Mucosa of rectum (tissue), 2 donors: ENCODE data around the gene WDR64.

Experiments used
- H3K27ac ChIP-seq, 2 donors: one replicate each; pipeline ENCODE4 v1.7.0; 2013; ENCODE audit warnings: inconsistent platforms in 2 of 2, low read depth in 2 of 2, low read length in 2 of 2
- H3K27me3 ChIP-seq, 2 donors: one replicate each; pipeline ENCODE4 v1.7.0; 2013; ENCODE audit warnings: low read length in 2 of 2; ENCODE audit not compliant: control insufficient read depth in 2 of 2, insufficient read depth in 2 of 2
- H3K36me3 ChIP-seq, 2 donors: one replicate each; pipeline ENCODE4 v1.7.0; 2013; ENCODE audit warnings: low read length in 2 of 2; ENCODE audit not compliant: control insufficient read depth in 2 of 2, insufficient read depth in 2 of 2
- H3K4me1 ChIP-seq, 2 donors: one replicate each; pipeline ENCODE4 v1.7.0; 2013; ENCODE audit warnings: low read length in 2 of 2, mild to moderate bottlenecking in 1 of 2; ENCODE audit not compliant: control insufficient read depth in 2 of 2, insufficient read depth in 2 of 2
- H3K4me3 ChIP-seq, 2 donors: one replicate each; pipeline ENCODE4 v1.7.0; 2013; ENCODE audit warnings: low read length in 2 of 2
- H3K9ac ChIP-seq, 2 donors: one replicate each; pipeline ENCODE4 v1.7.0; 2013; ENCODE audit warnings: low read length in 2 of 2, low read depth in 1 of 2, mild to moderate bottlenecking in 1 of 2
- H3K9me3 ChIP-seq, 2 donors: one replicate each; pipeline ENCODE4 v1.7.0; 2013; ENCODE audit warnings: low read length in 2 of 2; ENCODE audit not compliant: control insufficient read depth in 2 of 2
- donor health status: healthy.
- donor health status: Normal muscosa, but diverticular disease.

Gene WDR64

DNA sequence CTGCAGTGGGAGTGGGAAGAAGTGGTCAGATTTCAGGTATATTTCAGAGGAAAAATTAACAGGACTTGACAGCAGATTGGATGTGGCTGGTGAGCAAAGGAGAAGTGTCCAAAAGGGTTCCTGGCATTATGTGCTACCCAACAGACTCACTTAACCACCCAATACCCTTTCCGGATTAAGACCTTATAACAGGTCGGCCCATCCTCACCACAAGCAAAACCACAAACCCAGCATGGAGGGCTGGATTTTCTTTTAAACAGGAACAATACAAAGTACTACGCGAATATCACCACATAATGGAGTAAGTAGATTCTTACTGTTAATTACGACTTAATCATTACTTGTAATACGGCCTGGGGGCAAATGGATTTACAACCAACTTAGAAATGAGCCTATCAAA is 59.2 kb downstream of the WDR64 start:
- Histone ChIP-seq H3K4me3 (no peak overlapping the region), H3K9ac (no peak overlapping the region), H3K4me1 (no peaks in the 10 kb centered on the region), H3K9me3 (no peaks in the 10 kb centered on the region), H3K36me3 (no peaks in the 10 kb centered on the region), H3K27ac (no peak overlapping the region), H3K27me3 (no peaks in the 10 kb centered on the region)

DNA sequence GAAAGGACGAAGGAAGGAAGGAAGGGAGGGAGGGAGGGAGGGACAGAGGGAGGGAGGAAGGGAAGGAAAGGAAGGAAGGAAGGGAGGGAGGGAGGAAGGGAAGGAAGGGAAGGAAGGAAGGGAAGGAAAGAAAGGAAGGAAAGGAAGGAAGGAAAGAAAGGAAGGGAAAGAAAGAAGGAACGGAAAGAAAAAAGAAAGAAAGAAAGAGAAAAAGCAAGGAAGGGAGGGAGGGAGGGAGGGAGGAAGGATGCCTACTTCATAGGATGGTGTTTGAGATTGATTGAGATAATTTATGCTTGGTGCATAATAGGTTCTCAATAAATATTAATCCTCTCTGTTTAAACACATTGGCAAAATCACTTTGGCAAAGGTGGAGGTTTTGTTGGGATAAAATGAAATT is 61.2 kb downstream of the WDR64 start:
- peaks cover 0 to 3% of the 10 kb centered on the region in 2 donors for H3K27me3 ChIP-seq
- H3K27ac ChIP-seq: no peak overlapping the region
- H3K9me3 ChIP-seq: no peaks in the 10 kb centered on the region
- H3K9ac ChIP-seq: no peak overlapping the region
- H3K4me3 ChIP-seq: no peak overlapping the region
- no peaks in the 10 kb centered on the region for H3K4me1 ChIP-seq
- H3K36me3 ChIP-seq: no peaks in the 10 kb centered on the region

DNA sequence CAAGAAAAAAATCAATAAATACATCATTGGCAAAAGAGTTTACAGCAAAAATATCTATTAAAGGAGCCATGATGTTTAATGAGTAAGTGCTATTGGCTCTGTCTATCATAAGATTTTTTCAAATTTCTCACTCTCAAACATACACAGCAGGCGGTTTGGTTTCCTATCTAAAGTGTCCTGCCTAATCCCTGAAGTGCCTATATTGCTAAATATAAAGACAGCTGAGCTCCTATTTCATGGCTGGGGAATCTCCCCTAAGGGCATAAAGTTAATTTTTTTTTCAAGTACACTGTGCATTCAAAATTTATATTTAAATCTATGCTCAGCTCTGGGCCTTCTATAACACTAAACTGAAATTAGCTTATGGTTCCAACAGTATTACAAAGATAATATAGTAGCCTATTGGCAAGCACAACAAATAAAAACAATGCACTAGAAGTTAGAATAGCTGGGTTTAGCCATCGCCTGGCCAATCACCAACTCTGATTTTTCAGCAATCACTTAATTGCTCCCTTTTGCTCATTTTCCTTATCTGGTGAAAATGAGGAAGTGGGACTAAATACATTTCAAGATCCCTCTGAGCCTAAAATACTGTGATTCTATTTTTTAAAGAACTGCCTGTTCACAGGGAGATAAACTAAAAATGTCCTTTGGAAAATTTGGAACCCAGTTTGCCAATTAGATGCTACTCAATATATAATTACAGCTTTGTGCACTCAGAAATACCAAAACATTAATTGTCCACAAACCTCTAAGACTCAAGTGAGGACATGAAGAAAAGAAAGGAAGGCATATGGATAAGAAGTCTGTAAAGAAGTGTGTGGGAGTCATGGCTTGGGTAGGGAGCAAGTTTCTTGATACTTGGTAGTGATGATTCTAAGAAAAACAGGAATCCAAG is 62.5 kb downstream of the WDR64 start:
- H3K4me1 ChIP-seq: no peaks in the 10 kb centered on the region
- H3K9me3 ChIP-seq: no peaks in the 10 kb centered on the region
- no peak overlapping the region for H3K9ac ChIP-seq
- no peaks in the 10 kb centered on the region for H3K36me3 ChIP-seq
- H3K4me3 ChIP-seq: no peak overlapping the region
- no peak overlapping the region for H3K27ac ChIP-seq
- peaks cover 0 to 3% of the 10 kb centered on the region in 2 donors for H3K27me3 ChIP-seq

DNA sequence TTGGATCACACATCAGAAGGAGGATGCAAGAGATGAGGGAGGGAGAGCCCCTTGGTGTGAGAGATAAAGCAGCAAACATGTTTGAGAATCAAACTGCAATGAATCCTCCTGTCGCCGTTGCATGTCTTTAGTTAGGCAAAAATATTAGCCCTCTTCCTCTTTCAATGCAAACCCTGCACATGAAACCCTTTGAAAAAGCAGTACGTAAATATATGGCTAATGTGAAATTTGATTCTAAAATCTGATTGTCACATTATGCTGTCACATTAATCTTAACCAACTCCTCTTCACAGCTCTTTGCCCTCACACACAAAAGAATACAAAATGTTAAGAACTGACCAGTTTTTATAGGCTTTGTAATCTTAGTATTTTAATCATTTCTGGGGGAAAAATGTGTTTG is 63.4 kb downstream of the WDR64 start:
- Histone ChIP-seq H3K27me3 (peaks cover 0 to 3% of the 10 kb centered on the region in 2 donors), H3K9me3 (no peaks in the 10 kb centered on the region), H3K36me3 (no peaks in the 10 kb centered on the region), H3K4me3 (no peak overlapping the region), H3K4me1 (no peaks in the 10 kb centered on the region), H3K27ac (no peak overlapping the region), H3K9ac (no peak overlapping the region)

DNA sequence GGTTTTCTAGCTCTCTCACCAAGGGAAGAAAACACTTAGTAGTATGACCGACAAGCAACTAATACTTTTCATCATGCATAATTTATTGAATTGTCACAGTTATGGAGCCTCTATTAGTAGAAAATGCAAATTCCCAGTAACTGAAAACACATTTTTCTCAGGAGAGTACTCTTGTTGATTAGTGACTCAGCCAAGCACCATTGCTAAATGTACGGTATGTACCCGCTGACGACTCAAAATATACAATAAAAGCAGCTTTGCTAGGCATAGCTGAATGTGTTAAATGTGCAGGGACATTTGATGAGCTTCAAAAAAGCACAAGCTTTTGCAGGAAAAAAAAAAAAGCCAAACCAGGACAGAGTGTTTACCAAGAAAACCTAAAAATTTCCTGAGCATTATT is 63.9 kb downstream of the WDR64 start:
- no peak overlapping the region for H3K27ac ChIP-seq
- H3K9ac ChIP-seq: no peak overlapping the region
- no peaks in the 10 kb centered on the region for H3K9me3 ChIP-seq
- H3K4me3 ChIP-seq: no peak overlapping the region
- no peaks in the 10 kb centered on the region for H3K4me1 ChIP-seq
- peaks cover 0 to 3% of the 10 kb centered on the region in 2 donors for H3K27me3 ChIP-seq
- H3K36me3 ChIP-seq: no peaks in the 10 kb centered on the region

DNA sequence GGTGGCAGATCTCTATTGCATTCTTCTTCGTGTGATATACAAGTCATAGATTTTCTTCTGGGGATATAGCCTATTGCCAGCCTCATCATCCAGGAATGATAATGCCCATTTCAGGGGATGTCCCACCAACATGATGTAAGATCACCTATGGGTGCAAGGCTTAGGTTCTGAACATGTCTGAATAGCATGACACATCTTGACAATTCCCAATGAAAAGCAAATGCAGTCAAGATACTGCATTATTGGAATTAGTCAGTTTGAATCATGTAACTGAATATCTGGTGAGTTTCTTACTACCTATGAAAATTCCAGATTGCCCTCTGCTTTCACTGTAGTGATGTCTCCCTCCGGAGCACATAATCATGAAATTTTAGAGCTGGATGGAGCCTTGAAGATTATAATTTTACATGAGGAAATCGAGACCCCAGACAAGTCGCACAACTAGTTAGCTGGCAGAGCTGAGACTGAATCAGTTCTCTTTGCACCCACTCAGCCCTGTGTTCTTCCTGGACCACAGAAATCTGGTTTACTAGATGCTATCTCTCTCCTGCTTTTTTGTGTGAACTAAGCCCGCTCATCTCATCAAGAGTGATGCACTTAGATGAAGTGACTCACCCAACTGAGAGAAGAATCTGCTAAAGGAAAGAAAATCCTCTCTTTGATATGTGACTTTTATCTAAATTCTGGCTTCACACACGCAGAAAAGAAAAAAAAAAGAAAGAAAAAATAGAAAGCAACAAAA is 65.0 kb downstream of the WDR64 start:
- no peak overlapping the region for H3K27ac ChIP-seq
- no peak overlapping the region for H3K4me3 ChIP-seq
- no peaks in the 10 kb centered on the region for H3K4me1 ChIP-seq
- no peaks in the 10 kb centered on the region for H3K9me3 ChIP-seq
- H3K36me3 ChIP-seq: no peaks in the 10 kb centered on the region
- no peak overlapping the region for H3K9ac ChIP-seq
- H3K27me3 ChIP-seq: peaks cover 0 to 3% of the 10 kb centered on the region in 2 donors

DNA sequence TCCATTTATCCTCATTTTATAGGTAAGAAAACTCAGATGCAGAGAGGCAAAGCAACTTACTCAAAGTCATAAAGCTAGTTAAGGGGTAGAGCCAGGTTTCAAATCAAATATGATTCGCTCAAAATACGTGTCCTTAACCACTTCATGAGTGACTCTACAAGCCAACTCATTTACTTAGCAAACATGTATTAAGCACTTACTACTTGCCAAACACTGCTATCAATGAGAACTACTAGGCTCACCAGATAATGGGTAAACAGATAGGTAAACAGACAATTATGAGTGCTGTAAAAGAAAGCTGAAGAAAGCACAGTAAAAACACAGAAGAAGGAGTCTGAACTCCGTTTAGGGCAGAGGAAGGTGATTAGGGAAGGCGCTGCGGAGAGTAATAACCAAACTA is 65.9 kb downstream of the WDR64 start:
- H3K27ac ChIP-seq: no peak overlapping the region

DNA sequence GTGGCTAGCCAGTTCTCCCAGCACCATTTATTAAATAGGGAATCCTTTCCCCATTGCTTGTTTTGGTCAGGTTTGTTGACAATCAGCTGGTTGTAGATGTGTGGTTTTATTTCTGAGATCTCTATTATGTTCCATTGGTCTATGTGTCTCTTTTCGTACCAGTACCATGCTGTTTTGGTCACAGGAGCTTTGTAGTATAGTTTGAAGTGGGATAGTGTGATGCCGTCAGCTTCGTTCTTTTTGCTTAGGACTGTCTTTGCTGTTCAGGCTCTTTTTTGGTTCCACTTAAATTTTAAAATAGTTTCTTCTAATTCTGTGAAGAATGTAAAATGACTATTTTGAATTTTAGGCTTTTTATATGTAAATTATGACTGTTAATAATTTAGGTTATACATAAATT is 68.9 kb downstream of the WDR64 start:
- Histone ChIP-seq H3K9ac (no peak overlapping the region), H3K4me3 (no peak overlapping the region), H3K4me1 (no peaks in the 10 kb centered on the region), H3K27me3 (peaks cover 0 to 3% of the 10 kb centered on the region in 2 donors), H3K27ac (no peak overlapping the region), H3K9me3 (no peaks in the 10 kb centered on the region), H3K36me3 (no peaks in the 10 kb centered on the region)

More for the DNA sequence above, 65.9 kb downstream of the WDR64 start:
- Histone ChIP-seq H3K9ac (no peak overlapping the region), H3K4me3 (no peak overlapping the region), H3K27me3 (peaks cover 0 to 3% of the 10 kb centered on the region in 2 donors), H3K4me1 (no peaks in the 10 kb centered on the region), H3K36me3 (no peaks in the 10 kb centered on the region), H3K9me3 (no peaks in the 10 kb centered on the region)

DNA sequence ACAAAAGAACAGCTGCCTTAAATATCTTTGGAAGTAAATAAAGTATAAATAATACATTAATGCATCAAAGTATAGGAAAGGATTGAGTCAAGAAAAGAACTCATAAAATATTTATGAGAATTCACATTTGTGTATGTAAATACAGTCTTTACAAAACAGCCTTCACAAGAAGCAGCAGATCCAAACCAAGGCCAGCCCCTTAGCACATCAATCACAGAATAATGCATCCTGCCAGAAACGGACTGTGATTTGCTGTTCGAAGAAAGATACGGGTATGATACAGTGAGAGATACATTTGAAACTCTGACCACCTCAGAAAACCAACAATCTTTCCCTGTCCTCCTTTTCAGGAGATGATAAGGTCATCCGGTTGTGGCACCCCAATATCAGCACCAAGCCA is 70.9 kb downstream of the WDR64 start:
- H3K4me1 ChIP-seq: no peaks in the 10 kb centered on the region
- no peak overlapping the region for H3K4me3 ChIP-seq
- no peaks in the 10 kb centered on the region for H3K9me3 ChIP-seq
- no peak overlapping the region for H3K27ac ChIP-seq
- no peak overlapping the region for H3K9ac ChIP-seq
- H3K36me3 ChIP-seq: no peaks in the 10 kb centered on the region
- H3K27me3 ChIP-seq: peaks cover 0 to 3% of the 10 kb centered on the region in 2 donors

DNA sequence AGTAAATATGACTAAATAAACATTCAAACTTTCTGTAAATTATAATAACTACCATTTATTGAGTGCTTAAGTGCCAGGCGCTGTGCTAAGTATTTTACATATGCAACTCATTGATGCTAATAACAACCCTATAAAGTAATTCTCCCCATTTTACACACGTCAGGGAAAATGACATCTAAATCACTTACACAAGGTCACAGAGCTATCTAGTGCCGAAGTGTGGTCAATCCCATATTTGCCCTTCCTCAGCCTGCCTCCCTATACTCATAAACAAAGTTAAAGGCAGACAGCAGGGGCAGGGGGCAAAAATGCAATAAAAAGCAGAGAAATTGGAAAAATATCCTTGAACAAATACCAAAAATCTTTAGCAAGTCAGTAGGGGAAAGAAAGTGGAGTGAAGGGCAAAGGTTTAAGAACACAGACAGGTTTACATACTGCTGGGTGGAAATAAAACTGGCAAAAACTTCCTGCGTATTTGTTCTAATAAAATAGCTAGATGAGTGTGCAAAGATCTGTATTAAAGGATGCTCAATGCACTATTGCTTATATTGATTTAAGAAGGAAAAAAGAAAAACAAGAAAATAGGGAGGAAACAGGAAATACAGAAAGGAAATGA is 72.8 kb downstream of the WDR64 start:
- Histone ChIP-seq H3K4me1 (no peaks in the 10 kb centered on the region), H3K9me3 (no peaks in the 10 kb centered on the region), H3K4me3 (no peak overlapping the region), H3K27me3 (no peaks in the 10 kb centered on the region), H3K27ac (no peak overlapping the region), H3K36me3 (no peaks in the 10 kb centered on the region), H3K9ac (no peak overlapping the region)
